Adipocyte (in vitro differentiated cells): ENCODE results near the gene SLC7A6OS.

Experiments
- DNase-seq: peaks from one replicate; pipeline ENCODE4 v3.0.0-alpha.2; 2015; ENCODE audit warnings: low read depth
- H3K27me3 ChIP-seq: replicated peaks from 2 replicates; pipeline ENCODE4 v1.7.0; 2013; ENCODE audit warnings: mild to moderate bottlenecking, low read length, moderate library complexity; ENCODE audit not compliant: control insufficient read depth, insufficient read depth
- H3K36me3 ChIP-seq: 2 replicates; pipeline ENCODE4 v1.7.0; 2013; ENCODE audit warnings: low read length, mild to moderate bottlenecking, moderate library complexity; ENCODE audit not compliant: control insufficient read depth, insufficient read depth, severe bottlenecking
- H3K4me1 ChIP-seq: 2 replicates; pipeline ENCODE4 v1.7.0; 2013; ENCODE audit warnings: mild to moderate bottlenecking, low read length, moderate library complexity; ENCODE audit not compliant: control insufficient read depth, insufficient read depth
- H3K4me3 ChIP-seq: 2 replicates; pipeline ENCODE4 v1.7.0; 2013; ENCODE audit warnings: mild to moderate bottlenecking, low read length, moderate library complexity
- H3K9ac ChIP-seq: 2 replicates; pipeline ENCODE4 v1.7.0; 2013; ENCODE audit warnings: mild to moderate bottlenecking, low read length, moderate library complexity
- H3K9me3 ChIP-seq: 2 replicates; pipeline ENCODE4 v1.7.0; 2013; ENCODE audit warnings: mild to moderate bottlenecking, low read length, moderate library complexity; ENCODE audit not compliant: control insufficient read depth

The SLC7A6OS gene

DNA sequence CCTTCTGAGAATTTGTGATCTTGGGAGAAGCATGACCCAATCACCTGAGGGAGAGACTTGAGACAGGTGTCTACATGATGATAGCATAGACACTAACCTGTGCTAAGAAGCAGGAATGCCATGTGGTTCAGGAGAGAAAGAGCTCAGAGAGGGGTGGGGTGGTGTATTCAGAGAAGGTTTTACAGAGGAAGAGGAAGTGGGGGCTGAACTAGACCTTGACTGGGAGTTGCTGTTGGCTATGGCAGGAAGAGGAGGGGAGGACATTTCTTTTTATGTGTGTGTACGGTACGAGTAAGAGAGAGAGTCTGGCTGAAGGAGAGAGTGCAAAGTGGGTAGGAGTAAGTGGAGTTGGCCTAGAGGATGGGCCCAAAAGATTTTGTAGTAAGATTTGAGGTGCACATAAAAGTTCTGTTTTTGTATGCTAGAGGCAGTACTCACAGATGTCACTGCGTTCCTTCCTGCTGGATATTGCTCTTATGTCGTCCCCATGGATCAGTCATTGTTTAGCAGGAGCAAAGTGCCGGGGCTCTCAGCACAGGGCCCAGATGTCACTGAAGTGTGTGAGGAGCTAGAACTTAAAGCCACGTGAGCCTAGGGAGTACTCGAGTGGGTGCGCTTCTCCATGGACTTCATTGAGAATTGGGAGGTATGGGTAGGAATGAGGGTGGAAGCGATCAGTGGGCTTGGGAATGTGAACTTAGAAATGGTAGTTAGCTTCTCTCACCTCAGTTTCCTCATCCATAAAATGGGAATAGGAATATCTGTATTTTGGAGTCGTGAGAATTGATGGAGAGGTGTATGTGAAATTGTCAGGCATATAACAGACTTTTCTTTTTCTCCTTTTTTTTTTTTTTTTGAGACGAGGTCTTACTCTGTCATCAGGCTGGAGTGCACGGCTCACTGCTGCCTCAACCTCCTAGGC, 24.3 kb downstream of the SLC7A6OS start:
- peaks cover 94% of the 10 kb centered on the region for H3K4me1 ChIP-seq
- H3K4me3 ChIP-seq: no peak overlapping the region
- H3K9me3 ChIP-seq: no peaks in the 10 kb centered on the region
- H3K36me3 ChIP-seq: peaks cover 71% of the 10 kb centered on the region
- no peaks in the 10 kb centered on the region for H3K27me3 ChIP-seq
- DNase-seq: no peak
- peak overlapping the region; percentile 39 for H3K9ac ChIP-seq

DNA sequence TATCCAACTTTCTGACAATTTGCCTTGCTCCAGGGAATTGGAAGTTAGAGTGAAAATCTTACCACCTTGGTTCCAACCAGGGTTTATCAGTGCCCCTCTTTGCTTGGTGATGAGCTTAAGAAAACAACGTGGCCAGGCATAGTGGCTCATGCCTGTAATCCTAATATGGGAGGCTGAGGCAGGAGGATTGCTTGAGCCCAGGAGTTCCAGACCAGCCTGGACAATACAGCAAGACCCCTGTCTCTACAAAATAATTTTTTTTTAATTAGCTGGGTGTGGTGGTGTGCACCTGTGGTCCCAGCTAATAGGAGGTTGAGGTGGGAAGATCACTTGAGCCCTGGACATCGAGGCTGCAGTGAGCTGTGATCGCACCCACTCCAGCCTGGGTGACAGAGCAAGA, 25.1 kb downstream of the SLC7A6OS start:
- Histone ChIP-seq H3K9me3 (no peaks in the 10 kb centered on the region), H3K4me1 (peaks cover 94% of the 10 kb centered on the region), H3K4me3 (no peak overlapping the region), H3K27me3 (no peaks in the 10 kb centered on the region), H3K9ac (no peak overlapping the region), H3K36me3 (peaks cover 66% of the 10 kb centered on the region)
- DNase-seq: no peak

DNA sequence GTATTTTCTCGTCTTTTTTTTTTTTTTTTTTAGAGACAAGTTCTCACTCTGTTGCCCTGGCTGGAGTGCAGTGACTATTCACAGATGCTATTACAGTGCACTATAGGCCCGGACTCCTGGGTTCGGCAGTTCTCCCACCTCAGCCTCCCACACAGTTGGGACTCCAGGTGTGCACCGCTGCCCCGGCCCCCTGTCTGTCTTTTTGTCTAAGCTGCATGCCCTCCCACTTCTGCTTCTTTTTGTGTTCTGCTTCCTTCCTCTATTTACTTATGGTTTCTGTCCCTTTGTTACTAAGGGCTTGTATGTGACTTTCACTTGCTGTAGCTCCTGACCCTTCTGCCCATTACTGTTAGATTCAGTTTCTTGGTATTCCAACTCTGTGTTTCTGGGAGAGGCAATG, 25.9 kb downstream of the SLC7A6OS start:
- DNase-seq: no peak
- Histone ChIP-seq H3K27me3 (no peaks in the 10 kb centered on the region), H3K36me3 (peaks cover 63% of the 10 kb centered on the region), H3K4me3 (no peak overlapping the region), H3K4me1 (peaks cover 94% of the 10 kb centered on the region), H3K9me3 (no peaks in the 10 kb centered on the region), H3K9ac (peak overlapping the region; percentile 83)

DNA sequence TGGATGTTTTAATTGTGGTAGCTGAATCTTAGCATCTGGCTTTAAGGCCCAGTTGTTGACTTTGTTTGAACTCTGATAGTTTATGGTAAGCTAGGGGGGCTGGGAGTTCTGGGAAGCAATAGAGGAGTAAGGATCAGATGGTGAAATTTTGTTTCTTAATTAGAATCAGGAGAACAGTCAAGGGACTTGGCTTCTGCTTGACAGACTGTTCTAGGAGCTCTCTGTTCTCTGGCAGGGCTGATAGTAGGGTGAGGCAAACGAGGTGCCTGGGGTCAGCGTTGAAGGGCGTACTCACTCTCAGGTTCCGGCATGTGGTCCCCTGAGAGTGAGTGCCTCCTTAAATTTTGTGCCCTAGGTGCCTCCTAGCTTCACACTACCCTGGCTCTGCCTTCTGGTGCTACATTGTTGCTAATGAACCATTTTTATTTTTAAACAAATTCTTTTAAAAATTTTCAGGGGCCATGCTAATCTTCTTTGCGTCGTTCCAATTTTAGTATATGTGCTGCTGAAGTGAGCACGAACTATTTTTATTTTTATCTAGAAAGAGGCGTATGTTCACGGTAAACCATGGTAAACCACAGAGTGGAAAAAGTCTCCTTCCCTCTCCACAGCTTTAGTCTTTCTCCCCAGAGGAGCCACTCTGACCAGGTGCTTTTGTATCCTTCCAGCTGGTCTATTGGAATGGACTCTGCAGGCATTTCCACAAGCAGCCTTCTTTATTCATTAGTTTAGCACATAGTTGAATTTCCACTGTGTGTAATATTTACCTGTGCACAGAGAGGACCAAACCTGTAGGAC, 26.7 kb downstream of the SLC7A6OS start:
- Histone ChIP-seq H3K9me3 (no peaks in the 10 kb centered on the region), H3K36me3 (peaks cover 63% of the 10 kb centered on the region)
- peak; percentile 75 for DNase-seq

DNA sequence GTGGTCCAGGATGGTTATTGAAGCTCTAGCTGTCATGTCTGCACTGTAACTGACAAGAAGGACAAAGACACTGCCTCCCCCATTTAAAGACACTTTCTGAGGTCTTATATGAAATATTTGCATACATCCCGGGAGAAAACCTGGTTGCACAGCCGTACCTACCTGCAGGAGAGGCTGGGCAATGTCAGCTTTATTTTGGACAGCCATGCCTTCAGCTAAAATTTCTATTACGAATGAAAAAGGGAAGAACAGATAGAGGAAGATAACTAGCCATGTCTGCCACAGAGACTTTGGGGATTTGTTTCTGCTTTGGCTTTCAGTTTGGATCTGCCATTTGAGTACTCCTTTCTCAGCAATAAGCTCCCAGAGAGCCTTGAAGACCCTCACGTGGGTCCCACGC, 27.4 kb downstream of the SLC7A6OS start:
- H3K9me3 ChIP-seq: no peaks in the 10 kb centered on the region
- peaks cover 64% of the 10 kb centered on the region for H3K36me3 ChIP-seq
- DNase-seq: no peak
- no peak overlapping the region for H3K4me3 ChIP-seq
- peaks cover 88% of the 10 kb centered on the region for H3K4me1 ChIP-seq
- no peaks in the 10 kb centered on the region for H3K27me3 ChIP-seq
- peak overlapping the region; percentile 86 for H3K9ac ChIP-seq

More for the DNA sequence above, 26.7 kb downstream of the SLC7A6OS start:
- Histone ChIP-seq H3K9ac (peak overlapping the region; percentile 86), H3K27me3 (no peaks in the 10 kb centered on the region), H3K4me1 (peaks cover 93% of the 10 kb centered on the region), H3K4me3 (peak overlapping the region; percentile 35)

DNA sequence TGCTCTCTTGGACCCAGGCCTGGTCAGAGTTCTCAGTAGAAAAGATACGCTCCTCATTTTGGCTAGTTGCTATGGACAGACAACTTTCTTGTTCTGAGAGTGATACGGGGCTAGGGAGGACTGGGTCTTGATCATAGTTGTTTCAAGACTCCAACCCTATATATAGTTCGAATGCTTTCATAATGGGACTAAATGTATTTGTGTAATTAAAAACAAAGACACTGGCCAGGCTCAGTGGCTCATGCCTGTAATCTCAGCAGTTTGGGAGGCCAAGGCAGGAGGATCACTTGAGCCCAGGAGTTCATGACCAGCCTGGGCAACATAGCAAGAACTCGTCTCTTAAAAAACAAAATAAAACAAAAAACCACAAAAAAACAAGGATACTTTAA, 28.7 kb downstream of the SLC7A6OS start:
- Histone ChIP-seq H3K9ac (peak overlapping the region; percentile 86), H3K9me3 (no peaks in the 10 kb centered on the region), H3K4me3 (no peak overlapping the region), H3K4me1 (peaks cover 75% of the 10 kb centered on the region), H3K27me3 (no peaks in the 10 kb centered on the region), H3K36me3 (peaks cover 61% of the 10 kb centered on the region)
- no peak for DNase-seq

DNA sequence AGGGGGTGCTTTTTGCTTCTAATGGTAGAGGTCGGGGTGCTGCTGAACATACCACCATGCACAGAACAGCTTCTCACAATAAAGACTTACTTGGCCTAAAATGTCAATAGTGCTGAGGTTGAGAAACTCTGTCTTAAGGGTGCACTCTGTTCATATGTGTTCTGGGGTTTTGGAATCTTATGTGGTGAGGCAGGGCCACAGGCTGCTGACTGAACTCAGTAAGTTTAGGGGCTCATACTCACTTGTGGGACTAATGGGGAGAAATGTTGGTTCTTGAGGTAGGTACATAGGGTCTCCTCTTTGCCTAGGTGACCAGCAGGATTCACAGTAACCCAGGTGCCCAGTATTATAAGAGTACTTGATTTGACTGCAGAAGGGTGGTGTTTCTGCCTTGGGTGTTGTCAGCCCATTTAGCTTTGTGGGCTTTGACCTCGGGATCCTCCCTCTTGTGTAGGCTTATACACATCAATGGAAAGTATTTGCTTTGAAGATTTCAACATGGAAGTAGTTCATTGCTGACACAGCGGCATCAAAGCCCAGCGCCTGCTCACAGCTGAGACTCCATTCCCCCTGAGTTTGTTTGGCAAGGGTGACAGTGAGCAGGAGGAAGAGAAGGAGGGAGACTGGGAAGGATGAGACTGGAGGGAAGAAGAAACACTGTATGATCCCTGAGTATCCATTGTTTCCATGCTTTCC, 29.2 kb downstream of the SLC7A6OS start:
- no peak overlapping the region for H3K4me3 ChIP-seq
- no peaks in the 10 kb centered on the region for H3K9me3 ChIP-seq
- peaks cover 76% of the 10 kb centered on the region for H3K4me1 ChIP-seq
- H3K27me3 ChIP-seq: no peaks in the 10 kb centered on the region
- peaks cover 56% of the 10 kb centered on the region for H3K36me3 ChIP-seq
- H3K9ac ChIP-seq: peak overlapping the region; percentile 86
- DNase-seq: no peak

DNA sequence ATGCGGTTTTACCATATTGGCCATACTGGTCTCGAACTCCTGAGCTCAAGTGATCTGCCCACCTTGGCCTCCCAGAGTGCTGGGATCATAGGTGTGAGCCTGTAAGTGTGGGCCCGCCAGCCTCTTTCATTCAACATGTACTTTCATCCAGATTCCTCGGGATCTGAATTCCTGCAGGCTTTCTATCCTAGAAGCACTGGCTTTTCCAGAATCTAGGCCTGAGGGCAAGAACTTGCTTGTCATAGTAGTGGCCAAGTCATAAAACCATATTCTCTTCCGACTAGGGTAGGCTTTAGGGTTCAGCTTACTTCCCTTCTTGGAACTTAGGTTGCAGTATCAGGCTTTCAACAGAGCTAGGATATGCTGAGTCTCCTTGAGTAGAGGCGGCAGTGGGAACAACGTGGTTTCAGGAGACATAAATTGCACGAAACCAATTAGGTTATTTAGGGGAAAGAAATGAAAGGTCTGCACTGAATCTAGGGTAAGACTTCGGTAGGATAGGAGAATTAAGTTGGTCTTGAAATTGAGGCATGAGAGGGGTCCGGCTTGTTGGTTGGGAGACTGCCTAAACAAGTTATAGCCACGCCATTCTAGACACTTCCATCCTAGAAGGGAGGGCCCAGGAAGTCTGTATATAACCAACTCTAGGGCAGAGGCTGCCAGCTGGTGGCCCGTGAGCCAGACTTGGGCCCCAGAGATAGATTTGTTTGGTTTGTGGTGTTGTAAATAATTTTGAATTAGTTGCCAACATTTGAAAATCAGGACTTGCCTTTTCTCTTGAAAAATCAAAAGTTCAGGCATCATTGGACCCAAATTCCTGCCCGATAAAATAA, 30.8 kb downstream of the SLC7A6OS start:
- Histone ChIP-seq H3K27me3 (no peaks in the 10 kb centered on the region), H3K9me3 (no peaks in the 10 kb centered on the region), H3K36me3 (peaks cover 52% of the 10 kb centered on the region)

DNA sequence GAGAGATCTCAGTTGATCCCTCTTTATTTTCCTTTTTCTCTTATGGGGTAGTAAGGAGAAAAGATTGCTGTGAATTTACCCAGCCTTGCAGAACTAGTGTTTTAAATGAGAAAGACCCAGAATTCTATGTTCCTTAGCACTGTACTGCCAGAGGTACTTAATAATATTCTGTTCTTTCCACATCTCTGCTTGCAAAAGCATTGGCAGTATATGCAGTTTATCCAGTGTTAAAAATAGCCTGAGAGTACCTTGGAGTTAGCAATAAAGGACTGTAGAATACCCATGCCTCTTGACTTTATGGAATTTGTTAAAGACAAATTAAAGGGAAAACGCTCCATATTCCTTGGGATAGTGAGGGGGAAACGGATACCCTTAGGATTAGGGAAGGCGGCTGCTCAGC, 34.5 kb downstream of the SLC7A6OS start:
- H3K9me3 ChIP-seq: no peaks in the 10 kb centered on the region
- peak overlapping the region; percentile 87 for H3K9ac ChIP-seq
- H3K4me3 ChIP-seq: peak overlapping the region; percentile 50
- DNase-seq: no peak
- H3K36me3 ChIP-seq: peaks cover 64% of the 10 kb centered on the region
- no peaks in the 10 kb centered on the region for H3K27me3 ChIP-seq
- peaks cover 73% of the 10 kb centered on the region for H3K4me1 ChIP-seq

More for the DNA sequence above, 30.8 kb downstream of the SLC7A6OS start:
- Histone ChIP-seq H3K4me1 (peaks cover 75% of the 10 kb centered on the region), H3K9ac (peak overlapping the region; percentile 86), H3K4me3 (no peak overlapping the region)
- DNase-seq: no peak

DNA sequence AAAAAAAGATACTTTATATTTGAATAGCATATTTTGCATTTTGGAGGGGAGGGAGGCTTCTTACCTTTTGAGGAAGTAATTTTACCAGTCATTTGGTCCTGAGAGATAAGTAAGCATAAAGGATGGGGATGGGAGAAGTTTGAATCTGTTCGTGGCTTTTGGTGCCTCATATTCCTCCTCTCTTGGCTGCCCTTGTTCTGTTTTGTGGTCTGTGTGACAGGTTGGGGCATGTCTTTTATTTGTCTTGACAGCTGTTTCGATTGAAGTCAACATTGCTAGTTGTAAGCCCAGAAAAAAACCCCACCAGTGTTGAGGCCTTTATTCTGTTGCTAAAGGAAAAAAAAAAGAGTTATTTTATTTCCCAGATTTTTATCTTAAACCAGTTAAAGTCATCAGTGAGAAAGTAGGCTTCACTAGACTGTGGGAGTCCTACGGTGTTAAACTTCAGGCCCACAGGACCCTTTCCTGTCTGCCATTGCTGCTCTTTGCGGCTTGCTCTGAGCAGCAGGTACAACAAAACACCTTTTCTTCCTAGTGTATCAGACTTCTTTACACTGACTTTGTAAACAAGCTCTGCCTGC, 35.0 kb downstream of the SLC7A6OS start:
- Histone ChIP-seq H3K9me3 (no peaks in the 10 kb centered on the region), H3K27me3 (no peaks in the 10 kb centered on the region), H3K4me1 (peaks cover 73% of the 10 kb centered on the region), H3K4me3 (peak overlapping the region; percentile 50), H3K36me3 (peaks cover 67% of the 10 kb centered on the region), H3K9ac (peak overlapping the region; percentile 87)
- no peak for DNase-seq
